Measurements from ENCODE around the gene FGFR2. TPM values are rescaled to one million over a fixed set of nuclear protein-coding genes. Genes with fewer than 3 reads are reported as not detected.

FGFR2 gene
- total RNA-seq, 1 experiment from 2014 or later = 135 TPM

- peaks cover 15% of the 10 kb centered on the region for H3K79me1 ChIP-seq (ENCODE audit: insufficient read depth, low read depth, low read length, poor library complexity, severe bottlenecking)
- no peak for TF ChIP-seq CTCF (conservative IDR thresholded peaks at IDR 0.05)
- H3K18ac ChIP-seq (ENCODE audit: insufficient read length, low read depth, low read length) = peak overlapping the region; percentile 19
- no peak overlapping the region for H2BK5ac ChIP-seq (ENCODE audit: insufficient read length, low read length)
- no peak overlapping the region for H3K4ac ChIP-seq (ENCODE audit: low read depth, low read length)
- H3K27ac ChIP-seq (ENCODE audit: insufficient read length, low read depth, low read length) = no peak overlapping the region
- no peaks in the 10 kb centered on the region for H3K27me3 ChIP-seq (ENCODE audit: insufficient read depth, low read length)
- no peaks in the 10 kb centered on the region for H3K9me3 ChIP-seq (ENCODE audit: control insufficient read depth, low read depth, low read length)
- H2BK12ac ChIP-seq (ENCODE audit: insufficient read length, low read depth, low read length) = no peak overlapping the region
- no peak for DNase-seq
- Mint-ChIP-seq H3K4me1 (peaks cover 85 to 87% of the 10 kb centered on the region in 2 experiments), H3K4me3 (peak overlapping the region in 1 of 2 experiments; percentile 59; a peak in 2 of 5 replicates), H3K27ac (peak overlapping the region; percentile 63 to 98 (median 74)), H3K36me3 (ENCODE audit: insufficient read depth in 1 of 3, low read depth in 3 of 3) (peaks cover 15 to 56% (median 37%) of the 10 kb centered on the region in 3 experiments), H3K27me3 (ENCODE audit: low read depth) (no peaks in the 10 kb centered on the region; the same call in 1 of the 2 replicates), H3K9me3 (no peaks in the 10 kb centered on the region; a peak in 1 of 5 replicates)
- H3K9ac ChIP-seq (ENCODE audit: extremely low read depth, insufficient read length, low read length) = no peak overlapping the region
- H4K91ac ChIP-seq (ENCODE audit: insufficient read length, low read depth, low read length) = no peak overlapping the region
- H3K79me2 ChIP-seq (ENCODE audit: insufficient read depth, low read length) = peaks cover 45% of the 10 kb centered on the region; the same call in 1 of the 2 replicates
- no peak overlapping the region for H2BK15ac ChIP-seq (ENCODE audit: low read depth, low read length)
- no peaks in the 10 kb centered on the region for H3K23me2 ChIP-seq (ENCODE audit: insufficient read length, low read depth, low read length, poor library complexity, severe bottlenecking)
- no peak overlapping the region for H2BK120ac ChIP-seq (ENCODE audit: low read depth, low read length, poor library complexity, severe bottlenecking)
- no peak overlapping the region for H2BK20ac ChIP-seq (ENCODE audit: low read depth, low read length, poor library complexity, severe bottlenecking)
- no peak overlapping the region for H3K4me2 ChIP-seq (ENCODE audit: insufficient read depth, insufficient read length, low read length)
- WGBS (ENCODE audit: extremely low coverage, insufficient read length, low lambda C conversion rate) = no CpG with 5 or more reads among the region's 8 CpGs
- H2AK5ac ChIP-seq (ENCODE audit: insufficient read length, low read length) = no peak overlapping the region
- H4K8ac ChIP-seq (replicated peaks; ENCODE audit: insufficient read length, low read depth, low read length) = no peak overlapping the region
- H3T11ph ChIP-seq (ENCODE audit: low read length) = no peak overlapping the region
- H3K23ac ChIP-seq (ENCODE audit: insufficient read length, low read depth, low read length) = no peak overlapping the region
- H4K5ac ChIP-seq (ENCODE audit: insufficient read length, low read depth, low read length) = no peak overlapping the region
- H2AFZ ChIP-seq (ENCODE audit: low read length) = no peak overlapping the region
- no peak overlapping the region for H3K56ac ChIP-seq (ENCODE audit: insufficient read length, low read depth, low read length)
- H3K14ac ChIP-seq (ENCODE audit: insufficient read depth, low read length) = no peak overlapping the region; the same call in 1 of the 2 replicates
- peaks cover 3% of the 10 kb centered on the region for H4K20me1 ChIP-seq (ENCODE audit: control insufficient read depth, insufficient read depth, insufficient read length)
- peaks cover 22% of the 10 kb centered on the region for H3K4me1 ChIP-seq (ENCODE audit: insufficient read depth, low read length)
These were observed 20.7 kb downstream of the FGFR2 start for GRCh38 chr10:121577568-121577967.

Measured in H9 (cell line).